GM21723 (cell line): ENCODE data around the gene SMNDC1.
"Not testable (repeated sequence)": the region's sequence is repeated elsewhere in the genome, so short reads cannot be mapped to it uniquely, and the experiment has no call there.

ENCODE experiments used
- ATAC-seq: cut with Tn5 transposase; IDR thresholded peaks from one replicate; pipeline ENCODE4 v1.9.1; 2021; ENCODE audit warnings: mild to moderate bottlenecking, moderate library complexity; ENCODE audit not compliant: unreplicated experiment

The SMNDC1 gene

DNA sequence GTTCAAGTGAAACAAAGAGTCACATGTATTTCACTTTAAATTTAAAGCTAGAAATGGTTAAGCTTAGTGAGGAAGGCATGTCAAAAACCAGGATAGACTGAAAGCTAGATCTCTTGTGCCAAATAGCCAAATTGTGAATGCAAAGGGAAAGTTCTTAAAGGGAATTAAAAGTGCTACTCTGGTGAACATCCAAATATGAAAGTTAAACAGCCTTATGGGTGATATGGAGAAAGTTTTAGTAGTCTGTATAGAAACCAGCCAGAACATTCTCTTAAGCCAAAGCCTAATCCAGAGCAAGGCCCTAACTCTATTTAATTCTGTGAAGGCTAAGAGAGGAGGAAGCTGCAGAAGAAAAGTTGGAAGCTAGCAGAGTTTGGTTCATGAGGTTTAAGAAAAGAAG is 50.3 kb downstream of the SMNDC1 start:
- no peak for ATAC-seq

DNA sequence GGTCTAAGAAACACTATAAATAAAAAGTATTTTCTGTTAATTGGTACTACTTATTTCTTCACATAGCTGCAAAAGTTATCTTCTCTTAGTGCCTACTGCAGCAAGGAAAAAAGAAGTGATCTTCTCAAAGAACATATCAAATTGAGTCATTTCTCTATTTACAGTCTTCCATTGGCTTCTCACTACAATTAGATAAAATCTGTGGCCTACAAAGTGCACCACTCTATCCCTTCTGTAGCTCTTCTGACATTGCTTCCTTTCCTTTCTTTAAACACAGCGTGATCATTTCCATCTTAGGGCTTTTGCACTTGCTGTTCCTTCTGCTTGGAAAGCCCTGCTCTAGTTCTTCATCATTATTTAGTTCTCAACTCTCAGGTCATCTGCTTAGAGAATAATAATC is 52.6 kb downstream of the SMNDC1 start:
- ATAC-seq = no peak

DNA sequence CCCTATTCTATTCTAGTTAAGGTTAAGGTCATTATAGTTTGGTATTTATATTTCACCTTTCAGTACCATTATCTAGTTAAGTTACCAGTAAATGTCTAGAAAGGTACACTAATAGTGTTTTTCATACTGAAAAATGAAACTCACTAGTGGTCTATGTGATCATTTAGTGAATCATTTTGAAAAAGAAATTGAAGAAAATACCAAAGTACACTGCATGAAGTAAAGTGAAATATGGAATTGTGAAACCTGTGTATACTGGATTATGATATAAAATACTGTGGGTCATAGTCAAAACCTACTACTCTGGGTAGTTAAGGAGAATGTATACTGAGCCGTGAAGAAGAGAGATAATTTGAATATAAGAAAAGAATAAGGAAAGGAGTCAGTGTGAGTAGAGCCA is 53.3 kb downstream of the SMNDC1 start:
- peak; percentile 80 for ATAC-seq

DNA sequence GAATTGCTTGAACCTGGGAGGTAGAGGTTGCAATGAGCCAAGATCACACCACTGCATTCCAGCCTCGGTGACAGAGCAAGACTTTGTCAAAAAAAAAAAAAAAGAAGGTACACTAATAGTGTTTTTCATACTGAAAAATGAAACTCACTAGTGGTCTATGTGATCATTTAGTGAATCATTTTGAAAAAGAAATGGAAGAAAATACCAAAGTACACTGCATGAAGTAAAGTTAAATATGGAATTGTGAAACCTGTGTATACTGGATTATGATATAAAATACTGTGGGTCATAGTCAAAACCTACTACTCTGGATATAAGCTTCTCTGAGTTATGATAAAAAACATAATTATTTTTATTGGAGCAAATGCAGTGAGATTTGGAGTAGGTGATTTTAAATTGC is 55.2 kb downstream of the SMNDC1 start:
- ATAC-seq = peak; percentile 73

DNA sequence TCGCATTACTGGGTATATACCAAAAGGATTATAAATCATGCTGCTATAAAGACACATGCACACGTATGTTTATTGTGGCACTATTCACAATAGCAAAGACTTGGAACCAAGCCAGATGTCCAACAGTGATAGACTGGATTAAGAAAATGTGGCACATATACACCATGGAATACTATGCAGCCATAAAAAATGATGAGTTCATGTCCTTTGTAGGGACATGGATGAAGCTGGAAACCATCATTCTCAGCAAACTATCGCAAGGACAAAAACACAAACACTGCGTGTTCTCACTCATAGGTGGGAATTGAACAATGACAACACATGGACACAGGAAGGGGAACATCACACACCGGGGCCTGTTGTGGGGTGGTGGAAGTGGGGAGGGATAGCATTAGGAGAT is 56.9 kb downstream of the SMNDC1 start:
- not testable (repeated sequence) for ATAC-seq

DNA sequence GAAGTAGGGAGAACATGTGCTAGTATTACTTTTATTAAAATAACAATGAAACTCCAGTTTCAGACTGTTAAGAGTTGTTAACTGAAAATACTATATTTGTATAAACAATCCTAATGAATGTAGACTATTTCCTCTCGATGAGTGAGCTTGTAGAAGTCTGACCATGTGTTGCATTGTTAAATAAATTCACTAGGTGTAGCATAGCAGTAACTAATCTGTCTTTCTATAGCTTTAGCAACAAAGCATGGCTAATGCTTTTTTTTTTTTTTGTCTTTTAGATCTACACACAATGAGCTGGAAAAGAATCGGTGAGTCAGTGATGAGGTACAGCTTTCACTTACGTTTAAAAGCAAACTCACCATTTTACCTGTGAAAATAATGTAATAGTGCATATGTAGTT is 60.2 kb downstream of the SMNDC1 start:
- ATAC-seq = no peak

DNA sequence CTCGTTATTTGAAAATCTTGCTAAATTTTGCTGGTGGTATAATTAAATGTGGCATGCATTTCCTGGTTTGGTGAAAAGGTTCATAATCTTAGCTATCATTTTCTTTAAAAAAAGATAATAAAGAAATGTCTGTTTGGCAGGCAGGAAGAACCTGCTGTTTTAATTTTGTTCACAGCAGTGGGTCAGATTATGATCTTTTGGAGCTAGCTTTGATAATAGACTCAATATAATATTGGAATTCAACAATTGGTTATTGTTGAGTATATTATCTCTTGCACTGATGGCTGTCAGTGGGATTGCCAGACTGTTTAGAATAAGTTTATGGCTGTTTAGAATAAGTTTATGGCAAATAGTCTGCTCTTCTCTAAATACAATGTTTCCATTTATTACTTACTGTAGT is 62.2 kb downstream of the SMNDC1 start:
- ATAC-seq = no peak

DNA sequence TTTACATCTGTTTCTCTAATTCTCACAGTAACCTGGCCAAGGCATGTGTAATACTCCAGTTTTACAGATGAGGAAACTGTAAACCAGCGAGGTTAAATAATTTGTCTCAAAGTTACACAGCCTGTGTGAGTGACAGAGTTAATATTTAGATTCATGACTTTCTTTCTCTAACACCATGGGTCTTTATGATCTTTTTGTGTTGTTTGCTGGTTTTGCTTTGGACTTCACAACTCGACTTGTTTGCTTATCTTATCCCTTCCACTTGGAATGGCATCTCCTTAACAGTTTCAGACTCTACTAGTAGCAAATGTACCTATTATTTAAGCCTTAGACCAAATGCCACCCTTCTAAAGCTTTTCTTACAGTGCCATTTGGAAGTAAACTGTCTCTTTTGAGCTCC is 62.9 kb downstream of the SMNDC1 start:
- ATAC-seq = no peak

DNA sequence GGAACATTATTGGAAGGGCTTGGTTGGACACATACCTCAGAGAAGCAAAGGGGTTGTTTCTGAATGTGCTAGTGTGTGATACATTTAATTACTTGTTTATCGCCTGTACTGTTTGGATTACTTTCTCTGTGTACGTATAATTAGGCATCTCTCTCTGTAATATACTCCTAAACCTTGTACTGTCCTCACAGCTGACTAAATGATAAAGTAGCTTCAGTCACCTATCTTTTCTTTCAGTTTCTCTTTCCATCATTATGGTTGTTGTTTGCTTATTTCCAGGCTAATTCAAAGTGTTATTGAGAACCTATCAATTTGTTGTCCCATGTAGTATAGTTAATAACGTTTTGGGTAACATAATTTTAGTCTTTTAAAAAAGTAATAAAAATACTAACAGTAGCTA is 63.3 kb downstream of the SMNDC1 start:
- ATAC-seq = no peak
